HG03565 (cell line): Measurements from ENCODE around the gene ANKRD29.
"Not testable (repeated sequence)": the region's sequence is repeated elsewhere in the genome, so short reads cannot be mapped to it uniquely, and the experiment has no call there.

ENCODE experiments used
- ATAC-seq: cut with Tn5 transposase; IDR thresholded peaks from one replicate; pipeline ENCODE4 v1.9.1; 2021; ENCODE audit warnings: mild to moderate bottlenecking, moderate library complexity; ENCODE audit not compliant: unreplicated experiment

Gene ANKRD29

GRCh38 chr18:23567671-23568070, 95.0 kb downstream of the ANKRD29 start:
- no peak for ATAC-seq

GRCh38 chr18:23565916-23566547, 96.7 kb downstream of the ANKRD29 start:
- ATAC-seq: no peak

GRCh38 chr18:23563377-23564043, 99.2 kb downstream of the ANKRD29 start:
- no peak for ATAC-seq

- no peak for ATAC-seq
Observed at GRCh38 chr18:23560186-23560585, 102.5 kb downstream of the ANKRD29 start.

GRCh38 chr18:23557511-23557910, 105.2 kb downstream of the ANKRD29 start:
- not testable (repeated sequence) for ATAC-seq

- ATAC-seq: no peak
Observed at GRCh38 chr18:23556145-23556780, 106.4 kb downstream of the ANKRD29 start.

GRCh38 chr18:23553887-23554286, 108.8 kb downstream of the ANKRD29 start:
- ATAC-seq: no peak

- no peak for ATAC-seq
Observed at GRCh38 chr18:23552505-23552904, 110.2 kb downstream of the ANKRD29 start.

- no peak for ATAC-seq
Observed at GRCh38 chr18:23551978-23552377, 110.7 kb downstream of the ANKRD29 start.

GRCh38 chr18:23550898-23551297, 111.8 kb downstream of the ANKRD29 start:
- no peak for ATAC-seq
